HEK293 (cell line): ENCODE results near the gene DPYSL5.

ENCODE experiments used
- CTCF ChIA-PET: fragments of 350-600 bp; formaldehyde crosslinking; extraction: SDS; loops from one replicate; lab custom pipeline; 2021; ENCODE audit warnings: antibody characterized with exemption; lab: Yijun Ruan, JAX
- POLR2A ChIA-PET: fragments of 300-600 bp; formaldehyde crosslinking; extraction: SDS; loops from one replicate; lab custom pipeline; 2020; ENCODE audit warnings: antibody characterized with exemption, inconsistent platforms; lab: Yijun Ruan, JAX
- H3K27ac ChIP-seq: fragments of 200-500 bp; sonication (Bioruptor generic); 2 replicates; pipeline ENCODE4 v1.5.1; 2014; ENCODE audit warnings: low read depth, low read length, control low read depth, inconsistent platforms; ENCODE audit errors: extremely low read depth
- H3K36me3 ChIP-seq, 2 experiments: fragments of 200-500 bp in 1 of 2; sonication (Bioruptor generic) in 1 of 2; 1 replicate in 1 of 2; 2 replicates in 1 of 2; pipeline ENCODE4 v1.5.1; 2014 to 2017; ENCODE audit warnings: inconsistent platforms in 2 of 2, low read length in 2 of 2; ENCODE audit not compliant: control insufficient read depth in 2 of 2, insufficient read depth in 1 of 2
- H3K4me1 ChIP-seq: fragments of 200-500 bp; sonication (Bioruptor generic); 2 replicates; pipeline ENCODE4 v1.5.1; 2014; ENCODE audit warnings: mild to moderate bottlenecking, low read length, inconsistent platforms; ENCODE audit not compliant: control insufficient read depth, insufficient read depth
- H3K4me3 ChIP-seq: 2 replicates; pipeline ENCODE4 v1.5.1; 2011; ENCODE audit warnings: low read depth, mild to moderate bottlenecking, control low read depth, low read length, moderate library complexity
- H3K9me3 ChIP-seq: fragments of 200-500 bp; sonication (Bioruptor generic); 2 replicates; pipeline ENCODE4 v1.5.1; 2014; ENCODE audit warnings: low read depth, low read length, inconsistent platforms; ENCODE audit not compliant: control insufficient read depth, insufficient read depth
- EGR2 ChIP-seq: fragments of 450-650 bp; formaldehyde crosslinking; IDR thresholded peaks from 2 replicates; pipeline ENCODE4 v1.5.1; 2016; ENCODE audit warnings: low read depth, missing biosample characterization, missing genetic modification characterization
- PRDM6 ChIP-seq: fragments of 450-650 bp; formaldehyde crosslinking; IDR thresholded peaks from 2 replicates; pipeline ENCODE4 v1.5.1; 2017; ENCODE audit warnings: missing biosample characterization, missing genetic modification characterization
- ZBTB17 ChIP-seq: fragments of 450-650 bp; formaldehyde crosslinking; IDR thresholded peaks from 2 replicates; pipeline ENCODE4 v1.5.1; 2016; ENCODE audit warnings: missing biosample characterization, missing genetic modification characterization
- ZBTB7A ChIP-seq: fragments of 450-650 bp; formaldehyde crosslinking; IDR thresholded peaks from 2 replicates; pipeline ENCODE4 v1.5.1; 2016; ENCODE audit warnings: low read depth, missing biosample characterization, missing genetic modification characterization
- ZNF140 ChIP-seq: fragments of 450-650 bp; formaldehyde crosslinking; IDR thresholded peaks from 2 replicates; pipeline ENCODE4 v1.5.1; 2016; ENCODE audit warnings: missing biosample characterization, missing genetic modification characterization
- ZNF174 ChIP-seq: fragments of 450-650 bp; formaldehyde crosslinking; IDR thresholded peaks from 2 replicates; pipeline ENCODE4 v1.5.0; 2017; ENCODE audit warnings: missing biosample characterization, mild to moderate bottlenecking, missing genetic modification characterization
- ZNF23 ChIP-seq: fragments of 450-650 bp; formaldehyde crosslinking; IDR thresholded peaks from 2 replicates; pipeline ENCODE4 v1.5.1; 2016; ENCODE audit warnings: missing biosample characterization, missing genetic modification characterization, borderline replicate concordance
- ZNF26 ChIP-seq: fragments of 450-650 bp; formaldehyde crosslinking; IDR thresholded peaks from 2 replicates; pipeline ENCODE4 v1.5.1; 2016; ENCODE audit warnings: missing biosample characterization, missing genetic modification characterization
- ZNF274 ChIP-seq, 2 experiments: fragments of 200-500 bp in 1 of 2; fragments of 450-650 bp in 1 of 2; sonication (Bioruptor generic) in 1 of 2; formaldehyde crosslinking in 1 of 2; IDR thresholded peaks; 2 replicates each; pipeline versions ENCODE4 v1.5.1 to v1.6.1; 2014 to 2016; ENCODE audit warnings: borderline replicate concordance in 1 of 2, inconsistent platforms in 1 of 2, low read length in 1 of 2, missing biosample characterization in 1 of 2, missing genetic modification characterization in 1 of 2
- ZNF394 ChIP-seq: fragments of 450-650 bp; formaldehyde crosslinking; IDR thresholded peaks from 2 replicates; pipeline ENCODE4 v1.5.1; 2016; ENCODE audit warnings: missing biosample characterization, missing genetic modification characterization, mild to moderate bottlenecking, moderate library complexity, borderline replicate concordance
- ZNF404 ChIP-seq: fragments of 450-650 bp; formaldehyde crosslinking; IDR thresholded peaks from 2 replicates; pipeline ENCODE4 v1.5.1; 2017; ENCODE audit warnings: missing biosample characterization, missing genetic modification characterization
- ZNF426 ChIP-seq: fragments of 450-650 bp; formaldehyde crosslinking; IDR thresholded peaks from 2 replicates; pipeline ENCODE4 v1.5.1; 2017; ENCODE audit warnings: missing biosample characterization, missing genetic modification characterization, mild to moderate bottlenecking, inconsistent platforms, moderate library complexity
- ZNF514 ChIP-seq: fragments of 450-650 bp; formaldehyde crosslinking; IDR thresholded peaks from 2 replicates; pipeline ENCODE4 v1.5.1; 2016; ENCODE audit warnings: missing biosample characterization, missing genetic modification characterization
- ZNF544 ChIP-seq: fragments of 450-650 bp; formaldehyde crosslinking; IDR thresholded peaks from 2 replicates; pipeline ENCODE4 v1.5.0; 2017; ENCODE audit warnings: missing biosample characterization, missing genetic modification characterization
- ZNF555 ChIP-seq: fragments of 450-650 bp; formaldehyde crosslinking; conservative IDR thresholded peaks from 2 replicates; pipeline ENCODE4 v1.5.1; 2017; ENCODE audit warnings: missing biosample characterization, mild to moderate bottlenecking, missing genetic modification characterization, inconsistent platforms
- ZNF580 ChIP-seq: fragments of 450-650 bp; formaldehyde crosslinking; IDR thresholded peaks from 2 replicates; pipeline ENCODE4 v1.5.1; 2016; ENCODE audit warnings: missing biosample characterization, missing genetic modification characterization
- ZNF843 ChIP-seq: fragments of 450-650 bp; formaldehyde crosslinking; IDR thresholded peaks from 2 replicates; pipeline ENCODE4 v1.5.1; 2016; ENCODE audit warnings: missing biosample characterization, missing genetic modification characterization
- TF ChIP-seq, protein P1 (sequence below): fragments of 450-650 bp; IDR thresholded peaks from 2 replicates; pipeline ENCODE4 v1.5.1; 2018; ENCODE audit warnings: missing biosample characterization, mild to moderate bottlenecking, missing genetic modification characterization
- TF ChIP-seq, protein P2 (sequence below): fragments of 450-650 bp; formaldehyde crosslinking; IDR thresholded peaks from 2 replicates; pipeline ENCODE4 v1.5.1; 2017; ENCODE audit warnings: missing biosample characterization, missing genetic modification characterization

Gene DPYSL5

GRCh38 chr2:26913999-26914658 lies 66.2 kb downstream of the DPYSL5 start:
- Histone ChIP-seq H3K36me3 (peaks cover 9 to 22% of the 10 kb centered on the region in 2 experiments; a peak in 2 of 3 replicates), H3K9me3 (no peaks in the 10 kb centered on the region), H3K4me3 (no peak overlapping the region), H3K4me1 (no peaks in the 10 kb centered on the region), H3K27ac (no peak overlapping the region)
- ChIA-PET POLR2A (interaction anchor here (0.6 to 2.1 kb wide), 2 partner anchors 68 to 145 kb away, joined by 3 to 5 read pairs; no protein-coding TSS in a partner anchor), CTCF (interaction anchor here (0.6 to 5.2 kb wide), 3 partner anchors 8 to 68 kb away, joined by 3 to 28 read pairs (median 28); no protein-coding TSS in a partner anchor)
- TF ChIP-seq ZNF404 (no peak), ZNF140 (tag by site-specific recombination) (no peak), ZNF23 (tag by site-specific recombination) (no peak), ZNF544 (no peak), ZNF26 (no peak), ZNF514 (tag by site-specific recombination) (no peak), ZNF174 (no peak), ZNF426 (tag by site-specific recombination) (no peak), ZNF394 (tag by site-specific recombination) (no peak), ZNF843 (tag by site-specific recombination) (no peak), ZBTB17 (tag by site-specific recombination) (no peak), EGR2 (no peak), ZBTB7A (tag by site-specific recombination) (no peak), ZNF580 (tag by site-specific recombination) (no peak), PRDM6 (tag by site-specific recombination) (no peak), ZNF555 (tag by site-specific recombination) (no peak), ZNF274 (IDR thresholded peaks at IDR 0.05; ENCODE audit: low read length) (no peak), ZNF274 (tag by site-specific recombination; IDR thresholded peaks at IDR 0.05; ENCODE audit: borderline replicate concordance) (no peak)
- TF ChIP-seq, protein P1, sequence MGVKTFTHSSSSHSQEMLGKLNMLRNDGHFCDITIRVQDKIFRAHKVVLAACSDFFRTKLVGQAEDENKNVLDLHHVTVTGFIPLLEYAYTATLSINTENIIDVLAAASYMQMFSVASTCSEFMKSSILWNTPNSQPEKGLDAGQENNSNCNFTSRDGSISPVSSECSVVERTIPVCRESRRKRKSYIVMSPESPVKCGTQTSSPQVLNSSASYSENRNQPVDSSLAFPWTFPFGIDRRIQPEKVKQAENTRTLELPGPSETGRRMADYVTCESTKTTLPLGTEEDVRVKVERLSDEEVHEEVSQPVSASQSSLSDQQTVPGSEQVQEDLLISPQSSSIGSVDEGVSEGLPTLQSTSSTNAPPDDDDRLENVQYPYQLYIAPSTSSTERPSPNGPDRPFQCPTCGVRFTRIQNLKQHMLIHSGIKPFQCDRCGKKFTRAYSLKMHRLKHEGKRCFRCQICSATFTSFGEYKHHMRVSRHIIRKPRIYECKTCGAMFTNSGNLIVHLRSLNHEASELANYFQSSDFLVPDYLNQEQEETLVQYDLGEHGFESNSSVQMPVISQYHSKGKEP (tag by site-specific recombination), result no peak
- TF ChIP-seq, protein P2, sequence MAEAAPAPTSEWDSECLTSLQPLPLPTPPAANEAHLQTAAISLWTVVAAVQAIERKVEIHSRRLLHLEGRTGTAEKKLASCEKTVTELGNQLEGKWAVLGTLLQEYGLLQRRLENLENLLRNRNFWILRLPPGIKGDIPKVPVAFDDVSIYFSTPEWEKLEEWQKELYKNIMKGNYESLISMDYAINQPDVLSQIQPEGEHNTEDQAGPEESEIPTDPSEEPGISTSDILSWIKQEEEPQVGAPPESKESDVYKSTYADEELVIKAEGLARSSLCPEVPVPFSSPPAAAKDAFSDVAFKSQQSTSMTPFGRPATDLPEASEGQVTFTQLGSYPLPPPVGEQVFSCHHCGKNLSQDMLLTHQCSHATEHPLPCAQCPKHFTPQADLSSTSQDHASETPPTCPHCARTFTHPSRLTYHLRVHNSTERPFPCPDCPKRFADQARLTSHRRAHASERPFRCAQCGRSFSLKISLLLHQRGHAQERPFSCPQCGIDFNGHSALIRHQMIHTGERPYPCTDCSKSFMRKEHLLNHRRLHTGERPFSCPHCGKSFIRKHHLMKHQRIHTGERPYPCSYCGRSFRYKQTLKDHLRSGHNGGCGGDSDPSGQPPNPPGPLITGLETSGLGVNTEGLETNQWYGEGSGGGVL (tag by site-specific recombination), result no peak
